NCI-H128 (cell line): ENCODE measurements around the gene DHRS13.
A peak's percentile ranks its signal among the peaks of the same experiment; 100 is the strongest.

ENCODE experiments used
- DNase-seq: peaks from one replicate; lab custom pipeline; 2025; ENCODE audit not compliant: unreplicated experiment; lab: John Stamatoyannopoulos, UW

The DHRS13 gene

DNA sequence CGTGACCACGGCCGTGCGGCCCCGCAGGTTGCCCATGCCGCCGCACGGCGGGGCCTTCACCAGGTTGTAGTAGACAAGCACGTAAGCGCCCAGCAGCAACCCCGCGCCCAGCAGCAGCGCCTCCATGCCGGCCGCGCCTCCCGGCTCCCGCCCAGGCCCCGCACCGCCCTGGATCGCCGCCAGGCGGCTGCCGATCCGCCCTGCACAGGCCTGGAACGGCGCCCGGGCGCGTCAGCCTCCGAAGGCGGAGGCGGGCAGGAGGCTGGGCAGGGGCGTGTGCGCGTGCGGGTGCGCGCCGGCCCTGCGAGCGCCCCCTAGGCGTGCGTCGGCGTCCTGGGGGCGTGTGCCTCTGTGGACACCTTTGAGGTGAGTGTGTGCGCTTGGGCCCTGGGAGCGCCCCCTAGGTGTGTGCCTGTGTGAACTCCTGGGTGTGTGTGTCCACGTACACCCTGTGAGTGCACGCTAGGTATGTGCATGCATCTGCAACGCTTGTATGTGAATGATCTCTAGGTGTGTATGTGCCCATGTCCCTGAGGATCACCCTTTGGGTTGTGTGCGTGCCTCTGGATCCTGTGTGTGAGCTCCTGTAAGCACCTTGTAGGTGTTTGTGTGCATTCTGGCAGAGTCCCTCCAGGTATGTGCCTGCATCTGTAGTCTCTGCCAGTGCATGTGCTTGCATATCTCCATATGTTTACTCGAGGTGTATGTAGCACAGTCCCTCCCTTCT, at the start of gene DHRS13:
TSS of gene DHRS13 (minus strand) at position 261 of the 727 bp plus-strand sequence. CDS start at position 126, 135 bp downstream.
- DNase-seq, result peak; percentile 78

- peak; percentile 95 for DNase-seq
Observed at GRCh38 chr17:28951991-28952975, 49.4 kb upstream of the DHRS13 start.

DNA sequence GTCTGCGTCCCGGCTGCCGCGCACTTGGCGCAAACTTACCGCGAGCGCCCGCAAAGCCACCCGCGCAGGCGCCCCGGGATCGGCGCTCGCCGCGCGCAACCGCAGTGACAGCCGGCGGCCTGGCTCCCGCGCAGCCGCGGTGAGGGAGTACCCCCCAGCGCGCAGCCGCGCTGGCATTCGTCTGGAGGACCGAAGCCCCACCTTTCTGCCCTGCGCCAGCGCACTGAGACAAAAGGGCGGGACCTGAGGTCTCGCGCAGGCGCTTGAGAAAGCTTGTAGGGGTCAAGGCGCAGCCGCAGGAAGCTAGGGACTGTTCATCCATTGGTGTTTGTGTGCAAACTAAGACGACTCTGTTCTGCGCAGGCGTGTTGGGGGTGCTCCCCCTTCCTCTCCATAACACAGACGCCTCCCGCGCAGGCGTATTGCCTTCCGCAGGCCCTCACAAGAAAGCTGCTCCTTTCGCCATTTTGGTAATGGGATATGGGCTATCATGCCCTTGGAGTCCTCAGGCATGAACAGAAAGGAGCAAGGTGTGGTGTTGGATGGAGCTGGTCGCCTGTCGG, 48.6 kb upstream of the DHRS13 start, which contains the start of gene PHF12:
TSS of gene PHF12 (minus strand) at position 91 of the 563 bp plus-strand sequence. CDS start 558 bp downstream, outside the sequence.
- DNase-seq, result peak; percentile 99

DNA sequence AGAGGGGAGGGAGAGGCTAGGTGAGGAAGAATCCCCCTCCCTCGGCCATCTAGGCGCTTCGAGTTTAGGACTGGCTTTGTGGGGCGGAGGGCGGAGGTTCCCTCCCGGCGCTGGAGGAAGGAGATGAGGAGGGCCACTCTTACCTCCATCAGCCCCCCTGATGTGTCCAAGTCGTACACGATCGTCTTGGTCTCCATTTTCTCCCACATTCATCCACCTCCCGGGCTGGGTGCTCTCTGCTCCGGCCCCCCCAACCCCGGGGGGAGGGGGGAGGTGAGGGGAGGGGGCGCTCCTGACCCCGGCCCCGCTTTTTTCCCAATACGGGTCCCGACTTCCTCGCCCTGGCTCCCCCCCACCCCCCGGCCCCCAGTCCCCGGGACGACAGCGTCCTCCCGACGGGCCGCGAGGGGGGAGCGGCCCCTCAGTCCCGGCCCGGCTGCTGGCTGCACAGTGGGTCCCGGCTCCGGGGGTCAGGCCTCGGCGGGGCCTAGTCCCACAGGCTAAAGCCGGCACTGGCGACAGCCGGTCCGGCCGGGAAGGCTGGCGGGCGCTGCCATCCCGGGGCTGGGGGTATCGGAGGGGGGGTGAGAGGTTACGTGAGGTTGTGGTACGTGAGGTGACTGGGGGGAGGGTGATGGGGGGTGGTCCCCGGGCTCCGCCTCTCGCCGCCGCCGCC, 48.0 kb upstream of the DHRS13 start:
- DNase-seq, result no peak

DNA sequence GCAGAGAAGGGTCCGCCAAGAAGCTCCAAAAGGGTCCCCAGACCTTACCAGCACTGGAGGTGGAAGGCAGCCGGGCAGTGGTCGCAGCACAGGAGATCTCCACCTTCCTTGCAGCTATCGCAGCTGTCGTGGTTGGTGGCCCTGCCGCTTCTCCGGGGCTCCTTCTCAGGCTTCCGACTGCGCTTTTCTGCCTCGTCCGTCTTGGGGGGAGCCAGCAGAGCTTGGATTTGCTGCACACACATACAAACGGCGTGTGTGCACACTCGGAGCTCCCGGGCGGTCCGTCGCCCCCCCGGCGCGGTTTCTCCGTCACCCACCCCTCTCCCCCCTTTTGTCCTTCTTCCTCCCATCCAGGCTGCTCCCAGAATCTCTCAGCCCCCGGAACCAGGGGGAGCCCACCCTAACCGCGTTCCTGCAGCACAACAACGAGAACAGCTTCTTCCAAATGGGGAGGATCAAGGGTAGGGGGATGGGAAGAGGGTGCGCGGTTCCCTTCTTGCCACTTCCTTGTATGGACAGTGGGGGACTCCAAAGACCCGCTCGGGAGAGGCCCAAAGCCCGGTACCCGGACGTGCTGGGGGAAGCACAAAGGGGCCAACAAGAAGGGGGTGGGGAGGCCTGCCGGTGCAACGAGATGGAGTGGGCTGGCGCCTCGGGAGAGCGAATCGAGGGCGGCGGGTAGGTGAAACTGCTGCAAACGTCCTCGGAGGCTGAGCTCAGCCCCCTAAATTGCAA, 47.3 kb upstream of the DHRS13 start:
- DNase-seq, result no peak

DNA sequence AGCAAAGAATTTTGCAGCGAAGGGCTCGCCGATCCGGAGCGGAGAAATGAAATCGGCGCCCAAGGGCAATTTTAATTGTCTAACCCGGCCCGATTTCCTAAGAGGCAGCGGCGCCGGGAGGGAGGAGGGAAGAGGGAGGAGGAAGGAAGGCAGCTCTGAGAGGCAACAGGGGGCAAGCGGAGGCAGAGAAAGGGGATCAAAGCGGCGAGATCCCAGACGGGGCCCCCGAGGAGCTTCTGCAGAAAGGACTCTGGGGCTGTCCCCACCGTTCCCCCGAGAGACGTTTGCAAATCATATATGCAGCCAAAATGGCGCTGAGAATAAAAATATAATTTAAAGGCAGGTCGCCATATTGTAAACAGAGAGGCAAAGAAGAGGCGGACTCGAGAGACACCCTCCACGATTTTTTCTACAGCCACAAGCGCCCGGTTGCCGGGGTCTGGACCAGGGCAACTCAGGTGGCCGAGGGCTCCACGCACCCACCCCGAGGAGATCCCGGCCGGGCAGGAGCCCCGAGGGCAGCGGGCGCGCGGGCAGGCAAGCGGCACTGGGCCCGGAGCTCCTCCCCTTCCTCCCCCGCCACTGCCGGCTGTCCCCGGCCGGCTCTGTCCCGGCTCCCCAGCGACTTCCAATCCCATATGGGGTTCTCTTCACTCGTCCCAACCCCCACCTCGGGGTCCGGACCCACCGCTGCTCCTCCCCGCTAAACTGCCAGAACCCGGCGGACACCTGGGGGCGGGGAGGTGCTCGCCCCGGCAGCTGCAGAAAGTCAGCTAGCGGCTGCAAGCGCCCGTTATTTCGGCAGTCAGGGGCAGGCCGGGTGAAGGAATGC, 46.5 kb upstream of the DHRS13 start:
- DNase-seq, result peak; percentile 20

DNA sequence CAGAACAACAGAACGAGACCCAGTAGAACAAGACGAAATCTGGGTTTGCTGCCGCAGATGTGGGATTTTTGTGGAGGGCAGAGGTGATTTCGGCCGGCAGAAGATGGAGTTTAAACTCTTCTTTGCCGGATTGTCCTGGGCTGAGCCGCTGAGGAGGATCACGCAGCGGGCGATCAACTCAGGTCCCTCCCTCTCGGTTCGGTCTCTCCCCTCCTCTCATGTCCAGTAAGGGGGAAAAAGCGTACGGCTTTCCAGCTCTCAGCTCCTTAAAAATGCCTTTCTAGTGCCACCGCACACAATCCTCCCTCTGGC, 46.0 kb upstream of the DHRS13 start:
- no peak for DNase-seq

DNA sequence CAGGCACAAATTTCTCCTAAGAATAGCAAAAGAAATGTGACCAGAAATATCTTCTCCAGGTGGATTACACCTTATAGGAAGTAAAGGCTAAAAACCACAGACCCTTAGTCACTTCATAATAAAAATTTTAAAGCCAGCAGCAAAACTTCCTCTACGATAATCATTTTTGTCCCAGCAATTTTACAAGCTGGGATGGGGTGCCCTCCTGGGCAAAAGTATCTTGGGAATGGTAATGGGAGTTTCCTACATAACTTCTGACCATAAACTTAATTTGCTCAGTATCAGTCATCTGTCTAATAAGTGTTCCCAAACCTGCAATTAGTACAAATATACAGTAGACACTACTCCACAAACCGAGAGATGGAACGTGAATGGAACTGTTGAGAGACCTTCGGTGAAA, 45.5 kb upstream of the DHRS13 start:
- DNase-seq, result no peak

GRCh38 chr17:28947639-28948038, 44.8 kb upstream of the DHRS13 start:
- DNase-seq, result no peak

DNA sequence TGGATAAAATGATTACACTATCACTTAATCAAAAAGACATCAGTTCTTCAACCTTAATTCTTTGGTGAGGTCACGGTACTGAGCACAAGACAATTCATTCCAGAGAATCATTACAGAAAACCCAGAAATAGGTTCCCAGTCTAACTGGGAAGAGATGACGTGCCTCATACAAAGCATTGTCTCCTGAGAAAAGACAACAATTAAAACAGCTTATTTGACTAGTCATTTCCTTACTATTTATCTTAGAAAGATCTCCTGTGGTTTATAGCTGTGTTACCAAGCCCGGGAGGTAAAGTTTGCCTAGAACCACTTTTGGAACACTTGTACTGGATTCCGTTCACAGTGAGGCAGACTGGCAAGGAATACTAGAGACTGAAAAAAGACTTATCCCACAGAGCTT, 43.4 kb upstream of the DHRS13 start:
- no peak for DNase-seq

- no peak for DNase-seq
Observed at GRCh38 chr17:28944862-28945741, 42.2 kb upstream of the DHRS13 start.

GRCh38 chr17:28944343-28944742, 41.5 kb upstream of the DHRS13 start:
- no peak for DNase-seq

- DNase-seq, result no peak
Observed at GRCh38 chr17:28942925-28943324, 40.0 kb upstream of the DHRS13 start.

GRCh38 chr17:28941251-28941650, 38.4 kb upstream of the DHRS13 start:
- DNase-seq, result no peak

GRCh38 chr17:28940675-28941074, 37.8 kb upstream of the DHRS13 start:
- DNase-seq, result no peak

DNA sequence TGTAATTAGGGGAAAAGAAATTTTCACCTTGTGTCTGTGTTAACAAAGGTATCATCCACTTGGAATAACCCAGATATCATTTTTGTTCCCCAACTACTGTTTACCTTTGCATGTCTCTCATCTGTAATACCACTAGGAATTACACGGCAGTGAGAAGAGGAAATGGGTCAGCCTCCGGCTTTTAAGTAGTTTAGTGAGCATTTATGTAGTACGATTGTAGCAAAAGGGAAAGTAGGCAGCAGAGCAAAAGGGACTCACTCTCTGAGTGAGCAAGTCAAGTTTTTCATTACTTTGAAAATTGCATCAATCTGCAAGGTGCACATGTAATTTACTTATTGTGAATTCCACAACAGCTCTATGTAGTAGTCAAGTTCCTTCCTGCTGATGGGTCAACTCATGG, 37.3 kb upstream of the DHRS13 start:
- DNase-seq, result no peak

- no peak for DNase-seq
Observed at GRCh38 chr17:28938552-28938951, 35.7 kb upstream of the DHRS13 start.

DNA sequence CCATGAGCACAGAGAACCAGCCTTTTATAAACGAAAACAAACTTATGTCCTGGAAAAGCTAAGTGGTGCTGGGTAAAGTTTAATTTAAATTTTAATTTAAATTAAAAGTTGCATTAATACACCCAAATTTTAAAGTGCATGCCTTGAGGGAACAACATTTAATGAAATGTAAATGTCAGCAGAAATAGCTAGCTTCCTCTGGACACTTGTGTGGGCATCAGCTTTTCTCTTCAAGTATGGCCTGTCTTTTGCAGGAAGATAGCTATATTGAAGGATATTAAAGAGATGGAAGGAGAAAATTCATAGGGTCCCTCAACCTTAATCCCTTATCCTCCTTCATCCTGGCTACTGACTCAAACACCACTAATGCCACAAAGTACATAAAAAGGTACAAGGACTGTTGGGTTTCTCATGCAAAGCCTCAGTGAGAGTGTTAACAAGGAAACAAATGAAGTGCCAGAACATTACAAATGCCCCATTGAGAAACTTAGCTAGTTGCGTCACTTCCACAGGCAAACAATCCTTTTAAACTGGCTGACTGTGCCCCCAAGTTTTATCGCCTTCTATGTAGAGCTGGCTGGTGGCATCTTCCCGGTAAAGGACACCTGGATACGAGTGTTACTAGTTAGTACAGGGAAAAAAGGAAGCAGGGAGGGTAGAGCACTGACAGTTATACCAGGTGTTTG, 34.3 kb upstream of the DHRS13 start:
- no peak for DNase-seq
